Lower lobe of right lung (tissue), 2 donors: ENCODE results near the gene UNKL. TPM values are rescaled to one million over a fixed set of nuclear protein-coding genes. Genes with fewer than 3 reads are reported as not detected.
A peak's percentile ranks its signal among the peaks of the same experiment; 100 is the strongest.

Source experiments
- ATAC-seq, 2 donors: fragments of 200-7000 bp; cut with Tn5 transposase; one replicate each; pipeline ENCODE4 v1.9.1; 2020 to 2022; ENCODE audit warnings: mild to moderate bottlenecking in 2 of 2, moderate library complexity in 2 of 2
- DNase-seq: peaks from one replicate; pipeline ENCODE4 v3.0.0-alpha.2; 2020
- H3K27ac ChIP-seq: fragments of 200-600 bp; one replicate; pipeline ENCODE4 v1.8.0; 2022
- H3K27me3 ChIP-seq: fragments of 200-600 bp; one replicate; pipeline ENCODE4 v1.8.0; 2022; ENCODE audit warnings: low read depth
- H3K36me3 ChIP-seq: fragments of 200-600 bp; one replicate; pipeline ENCODE4 v1.8.0; 2022; ENCODE audit warnings: mild to moderate bottlenecking
- H3K4me1 ChIP-seq: fragments of 200-600 bp; one replicate; pipeline ENCODE4 v1.8.0; 2022
- H3K4me3 ChIP-seq: fragments of 200-600 bp; one replicate; pipeline ENCODE4 v1.8.0; 2022; ENCODE audit warnings: mild to moderate bottlenecking
- H3K9me3 ChIP-seq: fragments of 200-600 bp; one replicate; pipeline ENCODE4 v1.8.0; 2022
- intact Hi-C: fragments of 100-400 bp; cut with DNase I; formaldehyde crosslinking; loops from one replicate; pipeline ENCODE4 v1.11.0; 2022
- total RNA-seq: library from RNA; stranded (reverse); fragmentation: NEBNext Ultra II Directional; extraction: Animal tissue kit (Norgen Biotek cat#: 25700); gene quantifications from one replicate; pipeline ENCODE4 v1.2.1, GENCODE V29; 2021
- TF ChIP-seq, protein P1 (sequence below): fragments of 200-600 bp; IDR thresholded peaks from one replicate; pipeline ENCODE4 v1.8.0; 2022; ENCODE audit warnings: antibody characterized with exemption, mild to moderate bottlenecking
- donor health status: DM: no; HTN: yes; CAD: no; lungs with severe emphysema.

The UNKL gene
- total RNA-seq, 1 donor from 2014 or later = 23.1 TPM

GRCh38 chr16:1342526-1343427 lies 71.7 kb downstream of the UNKL start:
- H3K9me3 ChIP-seq = no peaks in the 10 kb centered on the region
- TF ChIP-seq, protein P1, sequence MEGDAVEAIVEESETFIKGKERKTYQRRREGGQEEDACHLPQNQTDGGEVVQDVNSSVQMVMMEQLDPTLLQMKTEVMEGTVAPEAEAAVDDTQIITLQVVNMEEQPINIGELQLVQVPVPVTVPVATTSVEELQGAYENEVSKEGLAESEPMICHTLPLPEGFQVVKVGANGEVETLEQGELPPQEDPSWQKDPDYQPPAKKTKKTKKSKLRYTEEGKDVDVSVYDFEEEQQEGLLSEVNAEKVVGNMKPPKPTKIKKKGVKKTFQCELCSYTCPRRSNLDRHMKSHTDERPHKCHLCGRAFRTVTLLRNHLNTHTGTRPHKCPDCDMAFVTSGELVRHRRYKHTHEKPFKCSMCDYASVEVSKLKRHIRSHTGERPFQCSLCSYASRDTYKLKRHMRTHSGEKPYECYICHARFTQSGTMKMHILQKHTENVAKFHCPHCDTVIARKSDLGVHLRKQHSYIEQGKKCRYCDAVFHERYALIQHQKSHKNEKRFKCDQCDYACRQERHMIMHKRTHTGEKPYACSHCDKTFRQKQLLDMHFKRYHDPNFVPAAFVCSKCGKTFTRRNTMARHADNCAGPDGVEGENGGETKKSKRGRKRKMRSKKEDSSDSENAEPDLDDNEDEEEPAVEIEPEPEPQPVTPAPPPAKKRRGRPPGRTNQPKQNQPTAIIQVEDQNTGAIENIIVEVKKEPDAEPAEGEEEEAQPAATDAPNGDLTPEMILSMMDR = peak; percentile 8
- peak overlapping the region; percentile 18 for H3K27ac ChIP-seq
- no peaks in the 10 kb centered on the region for H3K27me3 ChIP-seq
- intact Hi-C loops = no loop called here
- H3K4me3 ChIP-seq = peak overlapping the region; percentile 49
- H3K36me3 ChIP-seq = peaks cover under 1% of the 10 kb centered on the region
- DNase-seq (peak; percentile 96), ATAC-seq (peak; percentile 97)
- peaks cover 17% of the 10 kb centered on the region for H3K4me1 ChIP-seq

GRCh38 chr16:1341495-1342420 lies 72.7 kb downstream of the UNKL start:
- Histone ChIP-seq H3K36me3 (no peaks in the 10 kb centered on the region), H3K9me3 (no peaks in the 10 kb centered on the region), H3K4me1 (peaks cover 17% of the 10 kb centered on the region), H3K27me3 (no peaks in the 10 kb centered on the region), H3K27ac (no peak overlapping the region), H3K4me3 (no peak overlapping the region)
- DNase-seq = no peak
- no peak for ATAC-seq
- intact Hi-C loops = no loop called here
- TF ChIP-seq, protein P1 = no peak

DNA sequence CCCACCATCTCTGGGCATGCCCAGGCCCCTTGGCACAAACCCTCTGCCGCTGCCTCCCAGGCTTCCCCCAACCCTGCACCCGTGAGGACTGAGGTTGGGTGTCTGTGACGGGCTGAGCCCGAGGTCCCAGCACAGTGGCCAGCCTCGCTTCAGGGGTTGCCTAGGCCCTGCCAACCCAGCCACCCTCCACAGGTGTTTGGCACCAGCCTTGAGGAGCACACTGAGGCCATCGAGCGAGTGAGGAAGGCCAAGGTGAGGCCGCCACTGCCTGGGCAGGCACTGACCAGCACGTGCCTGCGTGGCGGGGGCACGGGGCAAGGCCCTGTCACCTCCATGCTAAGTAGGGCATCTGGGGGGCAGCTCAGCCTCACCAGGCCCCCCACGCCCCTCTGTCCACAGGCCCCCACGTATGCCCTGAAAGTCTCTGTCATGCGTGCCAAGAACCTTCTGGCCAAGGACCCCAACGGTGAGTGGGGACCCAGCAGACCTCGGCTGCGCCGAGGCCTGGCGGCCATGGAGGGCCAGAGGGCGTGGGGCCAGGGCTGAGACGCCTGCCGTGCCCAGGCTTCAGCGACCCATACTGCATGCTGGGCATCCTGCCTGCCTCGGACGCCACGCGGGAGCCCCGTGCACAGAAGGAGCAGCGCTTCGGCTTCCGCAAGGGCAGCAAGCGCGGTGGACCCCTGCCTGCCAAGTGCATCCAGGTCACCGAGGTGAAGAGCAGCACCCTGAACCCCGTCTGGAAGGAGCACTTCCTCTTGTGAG lies 73.6 kb downstream of the UNKL start:
- TF ChIP-seq, protein P1 = no peak
- intact Hi-C loops = no loop called here
- peaks cover 17% of the 10 kb centered on the region for H3K4me1 ChIP-seq
- ATAC-seq (no peak), DNase-seq (no peak)
- H3K27me3 ChIP-seq = peaks cover 6% of the 10 kb centered on the region
- no peaks in the 10 kb centered on the region for H3K36me3 ChIP-seq
- no peak overlapping the region for H3K27ac ChIP-seq
- H3K9me3 ChIP-seq = no peaks in the 10 kb centered on the region
- no peak overlapping the region for H3K4me3 ChIP-seq

DNA sequence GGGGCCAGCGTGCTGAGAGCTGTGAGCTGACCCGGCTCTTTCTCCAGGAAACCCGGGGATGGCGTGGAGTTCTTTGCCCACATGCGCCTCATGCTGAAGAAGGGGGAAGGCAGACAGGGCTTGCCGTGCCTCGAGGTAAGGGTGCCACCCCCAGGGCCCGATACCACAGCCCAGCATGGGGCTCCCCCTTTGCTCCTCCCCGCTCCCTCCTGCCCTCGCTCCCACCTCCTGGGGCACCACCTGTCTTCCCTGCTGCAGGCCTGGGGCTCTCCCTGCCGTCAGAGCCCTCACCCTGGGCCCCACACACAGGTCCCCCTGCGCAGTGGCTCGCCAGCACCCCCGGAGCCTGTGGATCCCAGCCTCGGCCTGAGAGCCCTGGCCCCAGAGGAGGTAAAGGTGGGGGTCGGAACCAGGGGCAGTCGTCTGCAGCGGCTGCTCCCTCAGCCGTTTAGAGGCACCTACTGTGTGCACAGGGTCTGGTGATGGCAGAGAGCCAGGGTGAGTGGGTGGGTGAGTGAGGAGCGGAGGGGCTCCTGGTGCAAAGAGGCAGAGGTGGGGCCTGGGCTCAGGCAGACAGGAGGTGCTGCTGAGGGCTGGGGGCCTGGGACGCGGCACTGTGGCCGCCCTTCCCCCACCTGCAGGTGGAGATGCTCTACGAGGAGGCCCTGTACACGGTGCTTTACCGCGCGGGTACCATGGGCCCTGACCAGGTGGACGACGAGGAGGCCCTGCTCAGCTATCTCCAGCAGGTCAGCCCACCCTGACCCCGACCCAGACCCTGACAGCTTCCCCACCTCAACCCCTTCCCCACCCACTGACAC lies 75.4 kb downstream of the UNKL start:
- Histone ChIP-seq H3K9me3 (no peaks in the 10 kb centered on the region), H3K4me3 (no peak overlapping the region), H3K36me3 (no peaks in the 10 kb centered on the region), H3K4me1 (peaks cover 25% of the 10 kb centered on the region), H3K27ac (no peak overlapping the region), H3K27me3 (peaks cover 24% of the 10 kb centered on the region)
- TF ChIP-seq, protein P1 = no peak
- no peak for DNase-seq
- ATAC-seq = no peak
- intact Hi-C loops = no loop called here
